Measurements from ENCODE around the gene TLE4. TPM values are rescaled to one million over a fixed set of nuclear protein-coding genes. Genes with fewer than 3 reads are reported as not detected.

TLE4 gene
- total and polyA plus RNA-seq, 2 experiments from 2014 or later = 29.6 to 38.4 TPM

DNA sequence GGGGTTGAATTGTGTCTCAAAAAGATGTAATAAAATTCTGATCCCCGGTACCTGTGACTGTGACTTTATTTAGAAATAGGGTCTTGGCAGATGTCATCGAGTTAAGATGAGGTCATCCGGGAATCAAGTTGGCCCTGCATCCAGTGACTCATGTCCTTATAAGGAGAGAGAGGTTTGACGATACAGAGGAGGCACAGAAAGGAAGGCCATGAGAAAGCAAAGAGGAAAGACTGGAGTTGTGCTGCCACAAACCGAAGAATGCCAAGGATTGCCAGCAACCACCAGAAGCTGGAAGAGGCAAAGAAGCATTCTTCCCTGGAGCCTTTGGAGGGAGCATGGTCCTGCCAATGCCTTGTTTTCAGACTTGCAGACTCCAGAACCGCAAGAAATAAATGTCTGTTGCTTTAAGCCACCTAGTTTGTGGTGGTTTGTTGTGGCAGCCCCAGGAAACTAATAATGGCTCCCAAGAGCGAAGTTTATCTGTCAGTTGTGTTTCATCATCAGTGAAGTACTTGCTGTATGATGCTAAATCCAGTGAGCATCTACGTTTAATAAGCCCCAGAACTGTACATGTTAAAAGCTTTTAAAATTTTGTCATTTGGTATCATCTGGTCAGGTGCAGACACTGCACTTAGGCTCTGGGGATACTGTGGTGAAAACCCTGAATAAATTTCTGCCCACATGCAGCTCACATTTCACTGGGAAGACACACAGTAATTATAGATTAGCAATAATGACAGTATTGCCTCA lies 114.8 kb downstream of the TLE4 start:
- no peak overlapping the region for H3K27ac ChIP-seq
- H3K9me3 ChIP-seq (ENCODE audit: low read depth) = no peaks in the 10 kb centered on the region
- no peak overlapping the region for H2AFZ ChIP-seq
- no peaks in the 10 kb centered on the region for H4K20me1 ChIP-seq (ENCODE audit: insufficient read depth, poor library complexity, severe bottlenecking)
- no peaks in the 10 kb centered on the region for H3K36me3 ChIP-seq (replicated peaks; ENCODE audit: insufficient read depth, low read depth)
- DNase-seq (ENCODE audit: low spot score) = no peak
- TF ChIP-seq, protein P1, sequence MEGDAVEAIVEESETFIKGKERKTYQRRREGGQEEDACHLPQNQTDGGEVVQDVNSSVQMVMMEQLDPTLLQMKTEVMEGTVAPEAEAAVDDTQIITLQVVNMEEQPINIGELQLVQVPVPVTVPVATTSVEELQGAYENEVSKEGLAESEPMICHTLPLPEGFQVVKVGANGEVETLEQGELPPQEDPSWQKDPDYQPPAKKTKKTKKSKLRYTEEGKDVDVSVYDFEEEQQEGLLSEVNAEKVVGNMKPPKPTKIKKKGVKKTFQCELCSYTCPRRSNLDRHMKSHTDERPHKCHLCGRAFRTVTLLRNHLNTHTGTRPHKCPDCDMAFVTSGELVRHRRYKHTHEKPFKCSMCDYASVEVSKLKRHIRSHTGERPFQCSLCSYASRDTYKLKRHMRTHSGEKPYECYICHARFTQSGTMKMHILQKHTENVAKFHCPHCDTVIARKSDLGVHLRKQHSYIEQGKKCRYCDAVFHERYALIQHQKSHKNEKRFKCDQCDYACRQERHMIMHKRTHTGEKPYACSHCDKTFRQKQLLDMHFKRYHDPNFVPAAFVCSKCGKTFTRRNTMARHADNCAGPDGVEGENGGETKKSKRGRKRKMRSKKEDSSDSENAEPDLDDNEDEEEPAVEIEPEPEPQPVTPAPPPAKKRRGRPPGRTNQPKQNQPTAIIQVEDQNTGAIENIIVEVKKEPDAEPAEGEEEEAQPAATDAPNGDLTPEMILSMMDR (IDR thresholded peaks at IDR 0.05; ENCODE audit: poor library complexity) = no peak
- H3K4me3 ChIP-seq = no peak overlapping the region
- no peaks in the 10 kb centered on the region for H3K27me3 ChIP-seq
- no peaks in the 10 kb centered on the region for H3K9me2 ChIP-seq (replicated peaks; ENCODE audit: insufficient read depth)
- H3K4me2 ChIP-seq = no peak overlapping the region
- H3K4me1 ChIP-seq (ENCODE audit: insufficient read depth) = peaks cover 22% of the 10 kb centered on the region
- H3K79me2 ChIP-seq = no peaks in the 10 kb centered on the region
- WGBS (ENCODE audit: low lambda C conversion rate, missing lambda C conversion rate) = 92% methylated on average over 8 of the region's 8 CpGs

GRCh38 chr9:79687131-79687447 lies 115.3 kb downstream of the TLE4 start:
- no peaks in the 10 kb centered on the region for H3K79me2 ChIP-seq
- no peak for DNase-seq (ENCODE audit: low spot score)
- no peaks in the 10 kb centered on the region for H3K27me3 ChIP-seq
- peaks cover 17% of the 10 kb centered on the region for H3K4me1 ChIP-seq (ENCODE audit: insufficient read depth)
- TF ChIP-seq EZH2phosphoT487 (IDR thresholded peaks at IDR 0.05; ENCODE audit: low read depth, severe bottlenecking, unreplicated experiment) = no peak
- H3K9me3 ChIP-seq (ENCODE audit: low read depth) = no peaks in the 10 kb centered on the region
- no peak overlapping the region for H3K4me2 ChIP-seq
- H3K9me2 ChIP-seq (replicated peaks; ENCODE audit: insufficient read depth) = no peaks in the 10 kb centered on the region
- H4K20me1 ChIP-seq (ENCODE audit: insufficient read depth, poor library complexity, severe bottlenecking) = no peaks in the 10 kb centered on the region
- 97% methylated on average over 8 of the region's 8 CpGs for WGBS (ENCODE audit: low lambda C conversion rate, missing lambda C conversion rate)
- H3K36me3 ChIP-seq (replicated peaks; ENCODE audit: insufficient read depth, low read depth) = no peaks in the 10 kb centered on the region
- H3K4me3 ChIP-seq = no peak overlapping the region
- no peak overlapping the region for H3K27ac ChIP-seq
- no peak overlapping the region for H2AFZ ChIP-seq

DNA sequence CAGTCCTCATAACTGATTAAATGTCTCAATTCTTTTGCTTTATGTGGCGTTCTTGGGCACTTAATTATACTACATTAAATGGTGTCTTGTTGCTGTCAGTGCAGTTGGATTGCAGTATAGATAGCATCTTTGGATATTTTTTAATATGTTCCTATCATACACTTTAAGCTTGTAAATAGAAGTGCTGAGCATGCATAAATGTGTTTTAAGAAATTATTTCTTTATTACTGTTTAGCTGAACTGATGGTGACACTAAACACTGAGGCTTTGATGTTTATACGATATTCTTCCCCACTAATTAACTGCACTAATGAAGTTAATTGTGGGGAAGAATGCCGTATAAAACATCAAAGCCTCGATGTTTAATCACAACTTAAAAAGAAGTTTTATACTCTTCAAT lies 116.6 kb downstream of the TLE4 start:
- Histone ChIP-seq H2AFZ (no peak overlapping the region), H3K36me3 (replicated peaks; ENCODE audit: insufficient read depth, low read depth) (no peaks in the 10 kb centered on the region), H3K27ac (no peak overlapping the region), H4K20me1 (ENCODE audit: insufficient read depth, poor library complexity, severe bottlenecking) (no peaks in the 10 kb centered on the region), H3K9me2 (replicated peaks; ENCODE audit: insufficient read depth) (no peaks in the 10 kb centered on the region), H3K4me2 (no peak overlapping the region), H3K79me2 (no peaks in the 10 kb centered on the region), H3K4me3 (no peak overlapping the region), H3K4me1 (ENCODE audit: insufficient read depth) (peaks cover 7% of the 10 kb centered on the region), H3K27me3 (no peaks in the 10 kb centered on the region), H3K9me3 (ENCODE audit: low read depth) (no peaks in the 10 kb centered on the region)
- DNase-seq (ENCODE audit: low spot score) = no peak
- TF ChIP-seq, protein P1 (IDR thresholded peaks at IDR 0.05; ENCODE audit: poor library complexity) = no peak
- TF ChIP-seq EZH2 (IDR thresholded peaks at IDR 0.05; ENCODE audit: borderline replicate concordance) = no peak
- TF ChIP-seq EZH2phosphoT487 (IDR thresholded peaks at IDR 0.05; ENCODE audit: low read depth, severe bottlenecking, unreplicated experiment) = no peak
- 52% methylated on average over 4 of the region's 4 CpGs for WGBS (ENCODE audit: low lambda C conversion rate, missing lambda C conversion rate)

- H3K79me2 ChIP-seq = no peaks in the 10 kb centered on the region
- H3K36me3 ChIP-seq (replicated peaks; ENCODE audit: insufficient read depth, low read depth) = no peaks in the 10 kb centered on the region
- H3K4me1 ChIP-seq (ENCODE audit: insufficient read depth) = peaks cover 5% of the 10 kb centered on the region
- no peaks in the 10 kb centered on the region for H4K20me1 ChIP-seq (ENCODE audit: insufficient read depth, poor library complexity, severe bottlenecking)
- 76% methylated on average over 4 of the region's 4 CpGs for WGBS (ENCODE audit: low lambda C conversion rate, missing lambda C conversion rate)
- no peaks in the 10 kb centered on the region for H3K9me2 ChIP-seq (replicated peaks; ENCODE audit: insufficient read depth)
- no peak overlapping the region for H2AFZ ChIP-seq
- H3K27me3 ChIP-seq = no peaks in the 10 kb centered on the region
- no peak overlapping the region for H3K27ac ChIP-seq
- no peaks in the 10 kb centered on the region for H3K9me3 ChIP-seq (ENCODE audit: low read depth)
- no peak for TF ChIP-seq EZH2phosphoT487 (IDR thresholded peaks at IDR 0.05; ENCODE audit: low read depth, severe bottlenecking, unreplicated experiment)
- TF ChIP-seq, protein P1 (IDR thresholded peaks at IDR 0.05; ENCODE audit: poor library complexity) = no peak
- DNase-seq (ENCODE audit: low spot score) = no peak
- H3K4me3 ChIP-seq = no peak overlapping the region
- H3K4me2 ChIP-seq = no peak overlapping the region
Observed at GRCh38 chr9:79689576-79689975, 117.8 kb downstream of the TLE4 start.
